GF-D8 (cell line): Measurements from ENCODE around the gene WNT8B.

ENCODE experiments used
- DNase-seq: peaks from one replicate; lab custom pipeline; 2025; lab: John Stamatoyannopoulos, UW

WNT8B gene

GRCh38 chr10:100483876-100484666 is 21.3 kb downstream of the WNT8B start:
- no peak for DNase-seq

- DNase-seq, result no peak
These were observed 22.6 kb downstream of the WNT8B start for GRCh38 chr10:100485366-100485765.

- DNase-seq, result no peak
These were observed 23.1 kb downstream of the WNT8B start for GRCh38 chr10:100485801-100486495.

- DNase-seq, result no peak
These were observed 24.7 kb downstream of the WNT8B start for GRCh38 chr10:100487529-100487928.

GRCh38 chr10:100489396-100489795 is 26.6 kb downstream of the WNT8B start:
- no peak for DNase-seq

GRCh38 chr10:100490531-100490930 is 27.7 kb downstream of the WNT8B start:
- no peak for DNase-seq

GRCh38 chr10:100496567-100496966 is 33.8 kb downstream of the WNT8B start:
- DNase-seq, result no peak

- DNase-seq, result no peak
These were observed 35.2 kb downstream of the WNT8B start for GRCh38 chr10:100498059-100498458.

- no peak for DNase-seq
These were observed 38.6 kb downstream of the WNT8B start for GRCh38 chr10:100501423-100501822.

GRCh38 chr10:100502926-100503494 is 40.2 kb downstream of the WNT8B start:
- no peak for DNase-seq

GRCh38 chr10:100504096-100504495 is 41.3 kb downstream of the WNT8B start:
- DNase-seq, result no peak

- no peak for DNase-seq
These were observed 42.4 kb downstream of the WNT8B start for GRCh38 chr10:100505164-100505563.

GRCh38 chr10:100506596-100507356 is 44.0 kb downstream of the WNT8B start:
- DNase-seq, result no peak

- DNase-seq, result no peak
These were observed 44.5 kb downstream of the WNT8B start for GRCh38 chr10:100507357-100507732.

GRCh38 chr10:100508266-100508665 is 45.5 kb downstream of the WNT8B start:
- no peak for DNase-seq

GRCh38 chr10:100508691-100509150 is 45.9 kb downstream of the WNT8B start:
- peak; percentile 45 for DNase-seq

GRCh38 chr10:100509241-100509840 is 46.5 kb downstream of the WNT8B start:
- peak; percentile 81 for DNase-seq

- peak; percentile 96 for DNase-seq
These were observed 47.9 kb downstream of the WNT8B start for GRCh38 chr10:100510533-100511308.

GRCh38 chr10:100515612-100516011 is 52.8 kb downstream of the WNT8B start:
- no peak for DNase-seq

- peak; percentile 43 for DNase-seq
These were observed 54.0 kb downstream of the WNT8B start for GRCh38 chr10:100516847-100517246.

GRCh38 chr10:100518761-100519241 is 56.0 kb downstream of the WNT8B start:
- peak; percentile 27 for DNase-seq
